GM19099 (cell line): ENCODE results near the gene SP2.

Experiments
- POLR2A ChIP-seq: IDR thresholded peaks from 3 replicates; pipeline ENCODE4 v1.6.1; 2011; ENCODE audit warnings: low read depth; ENCODE audit not compliant: insufficient read length; ENCODE audit errors: extremely low read depth

SP2 gene

GRCh38 chr17:47879028-47879585 lies 16.9 kb upstream of the SP2 start:
- TF ChIP-seq POLR2A: no peak

- TF ChIP-seq POLR2A: no peak
These were observed 16.1 kb upstream of the SP2 start for GRCh38 chr17:47879776-47880454.

- no peak for TF ChIP-seq POLR2A
These were observed 13.8 kb upstream of the SP2 start for GRCh38 chr17:47882247-47882646.

- no peak for TF ChIP-seq POLR2A
These were observed 13.1 kb upstream of the SP2 start for GRCh38 chr17:47882695-47883588.

- no peak for TF ChIP-seq POLR2A
These were observed 12.2 kb upstream of the SP2 start for GRCh38 chr17:47883589-47884426.

GRCh38 chr17:47884427-47884740 lies 11.7 kb upstream of the SP2 start:
- TF ChIP-seq POLR2A: no peak

GRCh38 chr17:47884905-47885730 lies 10.9 kb upstream of the SP2 start:
- no peak for TF ChIP-seq POLR2A

- TF ChIP-seq POLR2A: no peak
These were observed 7.7 kb upstream of the SP2 start for GRCh38 chr17:47888293-47888692.

- TF ChIP-seq POLR2A: no peak
These were observed 6.1 kb upstream of the SP2 start for GRCh38 chr17:47889734-47890529.

GRCh38 chr17:47891545-47892088 lies 4.4 kb upstream of the SP2 start:
- no peak for TF ChIP-seq POLR2A

GRCh38 chr17:47894498-47895346 lies 1.3 kb upstream of the SP2 start:
- no peak for TF ChIP-seq POLR2A

GRCh38 chr17:47895347-47895855 lies 635 bp upstream of the SP2 start:
- TF ChIP-seq POLR2A: peak; percentile 94
